Neural cell (in vitro differentiated cells): ENCODE results near the gene SEBOX. TPM values are rescaled to one million over a fixed set of nuclear protein-coding genes. Genes with fewer than 3 reads are reported as not detected.

Experiments used
- H2AFZ ChIP-seq: fragments of 200-600, 300-800 bp; sonication (generic), shearing (Covaris generic); 2 replicates; pipeline ENCODE4 v1.6.0; 2014; ENCODE audit warnings: low read depth, mild to moderate bottlenecking, antibody characterized with exemption, low read length, moderate library complexity
- H3F3A ChIP-seq: fragments of 200-600 bp; shearing (Covaris generic); 2 replicates; pipeline ENCODE4 v1.6.1; 2016; ENCODE audit warnings: mild to moderate bottlenecking, moderate library complexity, mixed read lengths, antibody characterized with exemption, low read length; ENCODE audit not compliant: insufficient read depth, poor library complexity, severe bottlenecking
- H3K27ac ChIP-seq: fragments of 200-600, 300-800 bp; sonication (generic), shearing (Covaris generic); 2 replicates; pipeline ENCODE4 v1.5.1; 2014; ENCODE audit warnings: mild to moderate bottlenecking, low read length, moderate library complexity
- H3K27me3 ChIP-seq: fragments of 300-800, 200-600 bp; sonication (generic), shearing (Covaris generic); 2 replicates; pipeline ENCODE4 v1.6.0; 2014; ENCODE audit warnings: mild to moderate bottlenecking, low read depth, low read length, moderate library complexity; ENCODE audit not compliant: insufficient read depth
- H3K36me3 ChIP-seq: fragments of 300-800, 200-600 bp; sonication (generic), shearing (Covaris generic); 2 replicates; pipeline ENCODE4 v1.5.1; 2014; ENCODE audit warnings: mild to moderate bottlenecking, antibody characterized with exemption, low read length, moderate library complexity; ENCODE audit not compliant: insufficient read depth
- H3K4me2 ChIP-seq: fragments of 300-800, 200-600 bp; sonication (generic), shearing (Covaris generic); 2 replicates; pipeline ENCODE4 v1.6.0; 2014; ENCODE audit warnings: mild to moderate bottlenecking, low read length
- H3K4me3 ChIP-seq: fragments of 300-800, 200-600 bp; sonication (generic), shearing (Covaris generic); 2 replicates; pipeline ENCODE4 v1.5.1; 2014; ENCODE audit warnings: mild to moderate bottlenecking, low read length, moderate library complexity
- H3K79me2 ChIP-seq: fragments of 200-600 bp; shearing (Covaris generic); replicated peaks from 2 replicates; pipeline ENCODE4 v1.6.0; 2014; ENCODE audit warnings: mild to moderate bottlenecking, low read length, moderate library complexity; ENCODE audit not compliant: insufficient read depth
- H3K9ac ChIP-seq: fragments of 300-800, 200-600 bp; sonication (generic), shearing (Covaris generic); 2 replicates; pipeline ENCODE4 v1.6.1; 2016; ENCODE audit warnings: mild to moderate bottlenecking, low read length, mixed read lengths
- H3K9me2 ChIP-seq: fragments of 200-600 bp; shearing (Covaris generic); 2 replicates; pipeline ENCODE4 v1.6.1; 2016; ENCODE audit warnings: mild to moderate bottlenecking, low read length, mixed read lengths; ENCODE audit not compliant: insufficient read depth
- H3K9me3 ChIP-seq: fragments of 200-600, 300-800 bp; sonication (generic), shearing (Covaris generic); 2 replicates; pipeline ENCODE4 v1.6.1; 2016; ENCODE audit warnings: mild to moderate bottlenecking, mixed run types, low read length, moderate library complexity, mixed read lengths
- H4K20me1 ChIP-seq: fragments of 200-600 bp; shearing (Covaris generic); 2 replicates; pipeline ENCODE4 v1.6.1; 2016; ENCODE audit warnings: mild to moderate bottlenecking, mixed run types; ENCODE audit not compliant: insufficient read depth
- EP300 ChIP-seq: fragments of 450-650 bp; conservative IDR thresholded peaks from 2 replicates; pipeline ENCODE4 v1.6.1; 2014; ENCODE audit warnings: antibody characterized with exemption, mild to moderate bottlenecking, moderate library complexity; ENCODE audit not compliant: poor library complexity, severe bottlenecking
- EZH2 ChIP-seq: fragments of 200-600, 300-800 bp; shearing (Covaris generic), sonication (generic); IDR thresholded peaks from 2 replicates; pipeline ENCODE4 v1.6.1; 2014; ENCODE audit warnings: antibody characterized with exemption, low read length, borderline replicate concordance, mild to moderate bottlenecking; ENCODE audit not compliant: insufficient read depth, poor library complexity, severe bottlenecking
- MXI1 ChIP-seq: fragments of 450-650 bp; conservative IDR thresholded peaks from 2 replicates; pipeline ENCODE4 v1.6.1; 2014; ENCODE audit warnings: antibody characterized with exemption, mild to moderate bottlenecking; ENCODE audit not compliant: poor library complexity, severe bottlenecking
- POLR2AphosphoS5 ChIP-seq: IDR thresholded peaks from 2 replicates; pipeline ENCODE4 v1.6.1; 2012
- RAD21 ChIP-seq: fragments of 450-650 bp; conservative IDR thresholded peaks from 2 replicates; pipeline ENCODE4 v1.6.1; 2014; ENCODE audit warnings: antibody characterized with exemption, mild to moderate bottlenecking, moderate library complexity
- SMC3 ChIP-seq: fragments of 450-650 bp; conservative IDR thresholded peaks from 2 replicates; pipeline ENCODE4 v1.6.1; 2014; ENCODE audit warnings: antibody characterized with exemption, mild to moderate bottlenecking, moderate library complexity; ENCODE audit not compliant: poor library complexity
- TAF1 ChIP-seq: IDR thresholded peaks from 2 replicates; pipeline ENCODE4 v1.6.1; 2012; ENCODE audit warnings: low read depth
- polyA plus RNA-seq: library from polyadenylated mRNA; depleted of rRNA; stranded (reverse); fragments of >200 nt; gene quantifications from 2 replicates; pipeline ENCODE4 v1.2.3, GENCODE V29; 2014
- TF ChIP-seq, protein P1 (sequence below): IDR thresholded peaks from 2 replicates; pipeline ENCODE4 v1.6.1; 2012; ENCODE audit warnings: borderline replicate concordance
- TF ChIP-seq, protein P2 (sequence below): fragments of 450-650 bp; IDR thresholded peaks from 2 replicates; pipeline ENCODE4 v1.5.1; 2014; ENCODE audit warnings: antibody characterized with exemption, mild to moderate bottlenecking, moderate library complexity; ENCODE audit not compliant: poor library complexity, severe bottlenecking

The SEBOX gene
- polyA plus RNA-seq, 1 donor from 2014 or later = not detected

DNA sequence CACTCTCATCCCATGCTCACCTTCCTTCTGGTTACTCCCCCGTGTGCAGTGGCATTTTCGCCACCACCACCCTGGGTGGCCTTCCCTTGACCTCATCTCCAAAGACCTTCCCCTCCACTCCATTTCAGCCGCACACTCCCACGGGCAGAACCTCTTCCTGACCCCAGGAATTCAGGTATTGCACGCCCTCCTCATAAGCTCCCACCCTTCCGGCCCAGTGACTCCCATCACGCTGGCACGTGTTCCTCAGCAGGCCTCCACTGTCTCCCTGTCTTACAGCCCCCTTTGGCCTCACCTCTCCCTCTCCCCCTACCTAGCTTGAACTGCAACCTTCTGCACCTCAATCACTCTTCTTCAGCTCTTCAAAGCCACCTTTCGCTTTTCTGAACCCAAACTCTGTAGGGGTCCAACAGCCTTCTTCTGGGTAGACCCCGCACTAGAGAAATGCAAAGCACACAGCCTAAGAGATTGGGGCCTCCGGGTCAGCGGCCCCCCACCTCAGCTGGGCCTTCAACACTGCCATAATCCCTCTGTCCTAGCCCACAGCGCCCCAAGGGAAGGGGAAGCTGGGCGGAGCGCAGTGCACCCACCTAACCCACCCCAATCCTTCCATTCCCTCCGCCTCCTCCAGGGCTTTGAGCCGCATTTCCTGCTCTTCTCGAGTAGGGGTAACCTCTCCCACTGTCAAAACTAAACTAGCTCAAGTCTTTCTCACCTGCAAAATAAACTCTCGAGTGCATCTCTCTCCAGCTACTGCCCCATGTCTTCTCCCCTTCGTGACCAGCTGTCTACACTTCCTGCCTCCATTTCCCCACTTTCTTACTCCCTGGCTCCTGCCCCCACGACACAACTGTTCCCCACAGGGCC, 47.7 kb downstream of the SEBOX start:
- Histone ChIP-seq H3K27ac (no peak overlapping the region), H3K9ac (peak overlapping the region; percentile 51), H3K36me3 (no peaks in the 10 kb centered on the region), H4K20me1 (no peaks in the 10 kb centered on the region), H3K9me2 (no peaks in the 10 kb centered on the region), H3K79me2 (peaks cover 29% of the 10 kb centered on the region), H2AFZ (no peak overlapping the region), H3K4me2 (no peak overlapping the region), H3K9me3 (no peaks in the 10 kb centered on the region), H3K4me3 (peak overlapping the region; percentile 84), H3K27me3 (no peaks in the 10 kb centered on the region), H3F3A (no peaks in the 10 kb centered on the region)
- TF ChIP-seq TAF1 (no peak), POLR2AphosphoS5 (no peak), MXI1 (no peak), EZH2 (no peak), SMC3 (no peak), RAD21 (no peak), EP300 (no peak)
- TF ChIP-seq, protein P1, sequence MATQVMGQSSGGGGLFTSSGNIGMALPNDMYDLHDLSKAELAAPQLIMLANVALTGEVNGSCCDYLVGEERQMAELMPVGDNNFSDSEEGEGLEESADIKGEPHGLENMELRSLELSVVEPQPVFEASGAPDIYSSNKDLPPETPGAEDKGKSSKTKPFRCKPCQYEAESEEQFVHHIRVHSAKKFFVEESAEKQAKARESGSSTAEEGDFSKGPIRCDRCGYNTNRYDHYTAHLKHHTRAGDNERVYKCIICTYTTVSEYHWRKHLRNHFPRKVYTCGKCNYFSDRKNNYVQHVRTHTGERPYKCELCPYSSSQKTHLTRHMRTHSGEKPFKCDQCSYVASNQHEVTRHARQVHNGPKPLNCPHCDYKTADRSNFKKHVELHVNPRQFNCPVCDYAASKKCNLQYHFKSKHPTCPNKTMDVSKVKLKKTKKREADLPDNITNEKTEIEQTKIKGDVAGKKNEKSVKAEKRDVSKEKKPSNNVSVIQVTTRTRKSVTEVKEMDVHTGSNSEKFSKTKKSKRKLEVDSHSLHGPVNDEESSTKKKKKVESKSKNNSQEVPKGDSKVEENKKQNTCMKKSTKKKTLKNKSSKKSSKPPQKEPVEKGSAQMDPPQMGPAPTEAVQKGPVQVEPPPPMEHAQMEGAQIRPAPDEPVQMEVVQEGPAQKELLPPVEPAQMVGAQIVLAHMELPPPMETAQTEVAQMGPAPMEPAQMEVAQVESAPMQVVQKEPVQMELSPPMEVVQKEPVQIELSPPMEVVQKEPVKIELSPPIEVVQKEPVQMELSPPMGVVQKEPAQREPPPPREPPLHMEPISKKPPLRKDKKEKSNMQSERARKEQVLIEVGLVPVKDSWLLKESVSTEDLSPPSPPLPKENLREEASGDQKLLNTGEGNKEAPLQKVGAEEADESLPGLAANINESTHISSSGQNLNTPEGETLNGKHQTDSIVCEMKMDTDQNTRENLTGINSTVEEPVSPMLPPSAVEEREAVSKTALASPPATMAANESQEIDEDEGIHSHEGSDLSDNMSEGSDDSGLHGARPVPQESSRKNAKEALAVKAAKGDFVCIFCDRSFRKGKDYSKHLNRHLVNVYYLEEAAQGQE = no peak
- TF ChIP-seq, protein P2, sequence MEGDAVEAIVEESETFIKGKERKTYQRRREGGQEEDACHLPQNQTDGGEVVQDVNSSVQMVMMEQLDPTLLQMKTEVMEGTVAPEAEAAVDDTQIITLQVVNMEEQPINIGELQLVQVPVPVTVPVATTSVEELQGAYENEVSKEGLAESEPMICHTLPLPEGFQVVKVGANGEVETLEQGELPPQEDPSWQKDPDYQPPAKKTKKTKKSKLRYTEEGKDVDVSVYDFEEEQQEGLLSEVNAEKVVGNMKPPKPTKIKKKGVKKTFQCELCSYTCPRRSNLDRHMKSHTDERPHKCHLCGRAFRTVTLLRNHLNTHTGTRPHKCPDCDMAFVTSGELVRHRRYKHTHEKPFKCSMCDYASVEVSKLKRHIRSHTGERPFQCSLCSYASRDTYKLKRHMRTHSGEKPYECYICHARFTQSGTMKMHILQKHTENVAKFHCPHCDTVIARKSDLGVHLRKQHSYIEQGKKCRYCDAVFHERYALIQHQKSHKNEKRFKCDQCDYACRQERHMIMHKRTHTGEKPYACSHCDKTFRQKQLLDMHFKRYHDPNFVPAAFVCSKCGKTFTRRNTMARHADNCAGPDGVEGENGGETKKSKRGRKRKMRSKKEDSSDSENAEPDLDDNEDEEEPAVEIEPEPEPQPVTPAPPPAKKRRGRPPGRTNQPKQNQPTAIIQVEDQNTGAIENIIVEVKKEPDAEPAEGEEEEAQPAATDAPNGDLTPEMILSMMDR = no peak

DNA sequence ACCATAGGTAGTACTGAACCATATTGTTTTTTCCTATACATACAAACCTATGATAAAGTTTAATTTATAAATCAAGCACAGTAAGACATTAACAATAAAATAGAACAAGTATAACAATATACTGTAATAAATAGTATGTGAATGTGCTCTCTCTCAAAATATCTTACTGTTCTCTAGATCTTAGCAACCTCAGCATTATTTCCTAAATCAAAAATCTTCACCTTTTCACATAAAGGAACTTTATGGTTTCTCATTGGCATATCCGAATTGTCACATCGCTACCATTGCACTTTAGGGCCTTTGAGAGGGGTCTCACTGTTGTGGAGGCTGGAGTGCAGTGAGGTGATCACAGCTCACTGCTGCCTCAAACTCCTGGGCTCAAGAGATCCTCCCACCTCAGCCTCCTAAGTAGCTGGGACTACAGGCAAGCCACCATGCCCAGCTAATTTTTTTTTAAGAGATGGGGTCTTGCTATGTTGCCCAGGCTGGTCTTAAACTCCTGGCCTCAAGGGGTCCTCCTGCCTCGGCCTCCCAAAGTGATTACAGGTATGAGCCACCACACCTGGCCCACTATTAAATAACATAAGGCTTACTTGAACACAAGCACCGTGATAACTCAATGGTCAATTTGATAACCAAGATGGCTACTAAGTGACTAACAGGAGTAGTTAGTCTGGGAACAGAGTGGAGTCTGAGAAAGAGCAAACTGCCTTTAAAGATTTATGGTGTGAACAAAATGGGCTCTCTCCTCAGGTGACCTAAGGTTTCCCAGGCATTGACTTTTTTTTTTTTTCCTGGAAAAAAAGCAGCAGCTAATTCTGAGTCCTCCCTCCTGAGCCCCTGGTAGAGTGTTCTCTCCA, 48.9 kb downstream of the SEBOX start:
- Histone ChIP-seq H3K9ac (no peak overlapping the region), H3K9me2 (no peaks in the 10 kb centered on the region), H3K9me3 (no peaks in the 10 kb centered on the region), H3K4me2 (no peak overlapping the region), H3F3A (no peaks in the 10 kb centered on the region), H4K20me1 (no peaks in the 10 kb centered on the region), H3K4me3 (no peak overlapping the region), H3K79me2 (peaks cover 16% of the 10 kb centered on the region), H2AFZ (no peak overlapping the region), H3K27me3 (no peaks in the 10 kb centered on the region), H3K27ac (no peak overlapping the region), H3K36me3 (no peaks in the 10 kb centered on the region)
- TF ChIP-seq EP300 (no peak), MXI1 (no peak), EZH2 (no peak), POLR2AphosphoS5 (no peak), TAF1 (no peak), SMC3 (no peak), RAD21 (no peak)
- TF ChIP-seq, protein P2 = no peak
